T-helper 1 cell treated with Interleukin-12 subunit alpha and Interleukin-12 subunit beta and Interleukin-4 antibody, amounts not matched to agents 30 ng/mL and 1 ng/mL, for 36 hours (primary cell): ENCODE data around the gene SOX12. TPM values are rescaled to one million over a fixed set of nuclear protein-coding genes. Genes with fewer than 3 reads are reported as not detected.

ENCODE experiments used
- intact Hi-C: fragments of 100-400 bp; cut with micrococcal nuclease; formaldehyde crosslinking; loops from one replicate; pipeline ENCODE4 v1.15.1; 2024
- total RNA-seq: library from RNA; stranded (reverse); gene quantifications from 2 replicates; pipeline ENCODE4 v1.2.3, GENCODE V29; 2022

Gene SOX12
- 2.4 TPM in 2 replicates for total RNA-seq

- intact Hi-C loops: loop anchor here (1.0 to 10.0 kb wide), 8 partner anchors 15 to 520 kb away; partner anchors contain the start of genes C20orf96, CSNK2A1, RBCK1 and ZCCHC3
Measured at GRCh38 chr20:325045-325888, at the start of gene SOX12. Gene SOX12, plus strand, starts transcription at chr20:325552. Its CDS starts 373 bp downstream, at chr20:325925.

- intact Hi-C loops: no loop called here
Measured at GRCh38 chr20:275791-276190, 49.6 kb upstream of the SOX12 start.

GRCh38 chr20:276620-277495 is 48.5 kb upstream of the SOX12 start:
- intact Hi-C loops: no loop called here

- intact Hi-C loops: no loop called here
Measured at GRCh38 chr20:277496-277781, 47.9 kb upstream of the SOX12 start.

- intact Hi-C loops: no loop called here
Measured at GRCh38 chr20:278181-278580, 47.2 kb upstream of the SOX12 start.

GRCh38 chr20:278607-279571 is 46.5 kb upstream of the SOX12 start:
- intact Hi-C loops: no loop called here

- intact Hi-C loops: no loop called here
Measured at GRCh38 chr20:284172-284571, 41.2 kb upstream of the SOX12 start.

- intact Hi-C loops: no loop called here
Measured at GRCh38 chr20:286508-286907, 38.8 kb upstream of the SOX12 start.

GRCh38 chr20:288956-289692 is 36.2 kb upstream of the SOX12 start:
- intact Hi-C loops: no loop called here

- intact Hi-C loops: loop anchor here (1.0 kb wide), 8 partner anchors 9 to 119 kb away; partner anchors contain the start of genes NRSN2, RBCK1 and SOX12
Measured at GRCh38 chr20:289693-290083, 35.7 kb upstream of the SOX12 start.

GRCh38 chr20:290084-290831 is 35.1 kb upstream of the SOX12 start, which contains the start of gene C20orf96:
Gene C20orf96, minus strand, starts transcription at chr20:290750. Its CDS starts 140 bp downstream, at chr20:290610.
- intact Hi-C loops: loop anchor here (1.0 kb wide), 8 partner anchors 8 to 118 kb away; partner anchors contain the start of genes NRSN2, RBCK1 and SOX12

GRCh38 chr20:294602-295001 is 30.8 kb upstream of the SOX12 start:
- intact Hi-C loops: no loop called here

GRCh38 chr20:295804-296203 is 29.5 kb upstream of the SOX12 start:
- intact Hi-C loops: no loop called here

GRCh38 chr20:297098-297924 is 28.0 kb upstream of the SOX12 start, which contains the start of gene ZCCHC3:
Gene ZCCHC3, plus strand, starts transcription at chr20:297570. Its CDS starts 17 bp downstream, at chr20:297587.
- intact Hi-C loops: loop anchor here (1.0 kb wide), 2 partner anchors 28 to 33 kb away; partner anchors contain the start of gene SOX12

GRCh38 chr20:297925-298775 is 27.2 kb upstream of the SOX12 start:
- intact Hi-C loops: loop anchor here (1.0 to 2.0 kb wide), 5 partner anchors 8 to 59 kb away; partner anchors contain the start of genes C20orf96 and SOX12

- intact Hi-C loops: loop anchor here (1.0 to 2.0 kb wide), 3 partner anchors 9 to 60 kb away; partner anchors contain the start of gene C20orf96
Measured at GRCh38 chr20:298776-299391, 26.5 kb upstream of the SOX12 start.
